HPDE6-E6E7 (cell line): ENCODE results near the gene ASZ1.

Experiments used
- DNase-seq: peaks from one replicate; pipeline ENCODE4 v3.0.0; 2011; ENCODE audit warnings: missing footprints; ENCODE audit errors: extremely low spot score

The ASZ1 gene

GRCh38 chr7:117338020-117338419, 89.3 kb downstream of the ASZ1 start:
- DNase-seq = no peak

GRCh38 chr7:117333168-117333567, 94.1 kb downstream of the ASZ1 start:
- DNase-seq = no peak

GRCh38 chr7:117332031-117332430, 95.3 kb downstream of the ASZ1 start:
- DNase-seq = no peak

- no peak for DNase-seq
Observed at GRCh38 chr7:117325836-117326235, 101.5 kb downstream of the ASZ1 start.

GRCh38 chr7:117324960-117325359, 102.3 kb downstream of the ASZ1 start:
- DNase-seq = no peak

GRCh38 chr7:117323851-117324711, 103.2 kb downstream of the ASZ1 start:
- no peak for DNase-seq

GRCh38 chr7:117323305-117323850, 103.9 kb downstream of the ASZ1 start:
- DNase-seq = no peak

GRCh38 chr7:117322741-117323304, 104.5 kb downstream of the ASZ1 start, which contains the start of gene WNT2:
Gene WNT2, minus strand, starts transcription at chr7:117323058. Its CDS starts 69 bp downstream, at chr7:117322989.
- no peak for DNase-seq

- DNase-seq = no peak
Observed at GRCh38 chr7:117320523-117320922, 106.8 kb downstream of the ASZ1 start.

GRCh38 chr7:117319181-117319580, 108.1 kb downstream of the ASZ1 start:
- DNase-seq = no peak

GRCh38 chr7:117313582-117313981, 113.7 kb downstream of the ASZ1 start:
- DNase-seq = no peak
